K562 (cell line): ENCODE results near the gene FIG4. TPM values are rescaled to one million over a fixed set of nuclear protein-coding genes. Genes with fewer than 3 reads are reported as not detected.

ENCODE experiments used
- ATAC-seq: fragments of 200-7000 bp; cut with Tn5 transposase; 3 replicates; pipeline ENCODE4 v1.9.1; 2020; ENCODE audit warnings: moderate library complexity
- BruUV-seq: library from RNA; stranded (reverse); fragments of 400-500 nt; replicated peaks from 2 replicates; lab custom pipeline; 2021; lab: Mats Ljungman, UMichigan
- CTCF ChIA-PET: fragments of 300-600 bp; formaldehyde crosslinking; extraction: SDS; loops from one replicate; lab custom pipeline; 2021; ENCODE audit warnings: low intra/inter-chr PET ratio; lab: Yijun Ruan, JAX
- POLR2A ChIA-PET: fragments of 300-600, 350-650 bp; sonication (Branson Sonifier 250); formaldehyde crosslinking; extraction: SDS; loops from one replicate; lab custom pipeline; 2021; ENCODE audit warnings: antibody characterized with exemption, inconsistent platforms; lab: Yijun Ruan, JAX
- DNase-seq, 4 experiments: peaks; one replicate each; pipeline versions ENCODE4 v3.0.0 to v3.0.0-alpha.2; 2011 to 2018; ENCODE audit warnings: low spot score in 3 of 4, mixed read lengths in 3 of 4; ENCODE audit errors: extremely low read depth in 1 of 4
- FAIRE-seq: peaks from 2 replicates; lab custom pipeline; 2011; peaks lifted over from hg19 to GRCh38; lab: Jason Lieb, UNC
- H2AFZ ChIP-seq: 2 replicates; pipeline ENCODE4 v1.6.0; 2011; ENCODE audit warnings: low read depth, low read length, control low read depth, inconsistent platforms
- H3K27ac ChIP-seq: fragments of 200-600 bp; 3 replicates; pipeline ENCODE4 v1.8.0; 2011; ENCODE audit warnings: low read depth, mild to moderate bottlenecking, control low read depth, inconsistent platforms, low read length, moderate library complexity, mixed read lengths; ENCODE audit errors: extremely low read depth
- H3K27me3 ChIP-seq, 2 experiments: fragments of 300-600 bp in 1 of 2; 2 replicates in 1 of 2; 3 replicates in 1 of 2; pipeline versions ENCODE4 v1.6.0 to v1.8.0; 2011; ENCODE audit warnings: inconsistent platforms in 2 of 2, low read length in 2 of 2, mild to moderate bottlenecking in 1 of 2, mixed read lengths in 1 of 2, moderate library complexity in 1 of 2; ENCODE audit not compliant: control insufficient read depth in 2 of 2, insufficient read depth in 2 of 2
- H3K36me3 ChIP-seq: fragments of 300-600 bp; 3 replicates; pipeline ENCODE4 v1.8.0; 2011; ENCODE audit warnings: mild to moderate bottlenecking, low read length, inconsistent platforms; ENCODE audit not compliant: control insufficient read depth, insufficient read depth
- H3K4me1 ChIP-seq, 2 experiments: fragments of 200-600 bp in 1 of 2; replicated peaks in 1 of 2; 2 replicates in 1 of 2; 3 replicates in 1 of 2; pipeline versions ENCODE4 v1.5.1 to v1.8.0; 2011; ENCODE audit warnings: inconsistent platforms in 2 of 2, low read length in 2 of 2, mild to moderate bottlenecking in 1 of 2, mixed read lengths in 1 of 2, moderate library complexity in 1 of 2; ENCODE audit not compliant: control insufficient read depth in 2 of 2, insufficient read depth in 2 of 2
- H3K4me2 ChIP-seq: 2 replicates; pipeline ENCODE4 v1.6.1; 2011; ENCODE audit warnings: low read length, control low read depth, inconsistent platforms, mixed read lengths; ENCODE audit not compliant: insufficient read depth
- H3K4me3 ChIP-seq: fragments of 200-600 bp; sonication (generic), shearing (Covaris generic); 2 replicates; pipeline ENCODE4 v1.5.1; 2016; ENCODE audit warnings: control low read depth, inconsistent platforms
- H3K79me2 ChIP-seq: fragments of 200-600 bp; 3 replicates; pipeline ENCODE4 v1.8.0; 2011; ENCODE audit warnings: low read length, inconsistent platforms; ENCODE audit not compliant: control insufficient read depth, insufficient read depth
- H3K9ac ChIP-seq, 2 experiments: 2 replicates each; pipeline versions ENCODE4 v1.6.0 to v1.6.1; 2011; ENCODE audit warnings: low read depth in 2 of 2, low read length in 2 of 2, control low read depth in 1 of 2, inconsistent platforms in 1 of 2, mild to moderate bottlenecking in 1 of 2, mixed read lengths in 1 of 2; ENCODE audit not compliant: insufficient read depth in 1 of 2
- H3K9me1 ChIP-seq: one replicate; pipeline ENCODE4 v1.6.0; 2011; ENCODE audit warnings: inconsistent platforms, mild to moderate bottlenecking, low read length, moderate library complexity; ENCODE audit not compliant: control insufficient read depth, insufficient read depth
- H3K9me3 ChIP-seq: replicated peaks from 2 replicates; pipeline ENCODE4 v1.5.1; 2011; ENCODE audit warnings: low read depth, low read length, inconsistent platforms; ENCODE audit not compliant: control insufficient read depth, insufficient read depth
- H4K20me1 ChIP-seq: replicated peaks from 2 replicates; pipeline ENCODE4 v1.6.1; 2011; ENCODE audit warnings: low read length, inconsistent platforms, mixed read lengths; ENCODE audit not compliant: control insufficient read depth, insufficient read depth
- PBX2 ChIP-seq, 2 experiments: IDR thresholded peaks in 1 of 2; conservative IDR thresholded peaks in 1 of 2; 2 replicates each; pipeline ENCODE4 v1.6.1; 2016; ENCODE audit warnings: low read depth in 2 of 2, mild to moderate bottlenecking in 1 of 2, missing compliant biosample characterization in 1 of 2, missing genetic modification characterization in 1 of 2, moderate library complexity in 1 of 2
- ZNF143 ChIP-seq: sonication (generic); formaldehyde crosslinking; IDR thresholded peaks from 2 replicates; pipeline ENCODE4 v1.9.0; 2022; ENCODE audit warnings: mild to moderate bottlenecking, missing genetic modification reagents
- WGBS: fragments of 100-300 bp; shearing (Covaris generic); methylation state at CpG from one replicate; pipeline ENCODE4 v1.1.6; 2016; ENCODE audit warnings: low coverage, mixed read lengths; ENCODE audit not compliant: insufficient coverage; ENCODE audit errors: missing lambda C conversion rate; 5-methylcytosine and 5-hydroxymethylcytosine counted together
- in situ Hi-C: fragments of 300-500 bp; cut with MboI; formaldehyde crosslinking; loops from 4 replicates; pipeline ENCODE4 v1.15.0; 2018; ENCODE audit warnings: inconsistent platforms, mixed read lengths
- intact Hi-C: fragments of 100-400 bp; cut with micrococcal nuclease; formaldehyde crosslinking; loops from 2 replicates; pipeline ENCODE4 v1.14.2; 2022
- polyA plus RNA-seq, 8 experiments: library from polyadenylated mRNA; depleted of rRNA in 4 of 8; stranded (reverse) in 5 of 8; unstranded in 3 of 8; fragments of >200 nt; fragmentation: Nextera tagmentation in 2 of 8; fragmentation: Illumina TruSeq in 1 of 8; extraction: Ambion mirVana in 2 of 8; extraction: Trizol in 1 of 8; gene quantifications; 2 replicates each; pipeline versions ENCODE4 v1.2.1 to v1.2.3, GENCODE V29; 2011 to 2014; ENCODE audit warnings: inconsistent platforms in 1 of 8, missing spikeins in 1 of 8
- total RNA-seq, 7 experiments: library from RNA; depleted of rRNA in 6 of 7; stranded (reverse); fragments of >200 nt in 6 of 7; fragmentation: Illumina TruSeq in 2 of 7; extraction: Trizol in 2 of 7; gene quantifications; 2 replicates each; pipeline versions ENCODE4 v1.2.1 to v1.2.3, GENCODE V29; 2011 to 2021; ENCODE audit warnings: low replicate concordance in 1 of 7

Gene FIG4
- total and polyA plus RNA-seq, 9 of the 15 experiments (the other 6 are each of a cell fraction or from before 2014, with no cell fraction given), result 1.5 to 6.8 (median 4.3) TPM

GRCh38 chr6:109816452-109817374, 125.6 kb downstream of the FIG4 start:
- no peak overlapping the region for H3K27ac ChIP-seq
- TF ChIP-seq PBX2 (CRISPR knock-in tag; IDR thresholded peaks at IDR 0.05; ENCODE audit: low read depth) (no peak), PBX2 (tag; conservative IDR thresholded peaks at IDR 0.05; ENCODE audit: low read depth) (peak; percentile 53), ZNF143 (CRISPR knock-in tag) (no peak)
- TF ChIP-seq, all 486 proteins: peak for 1
- Histone ChIP-seq H3K9me3 (no peaks in the 10 kb centered on the region), H3K9ac (no peak overlapping the region), H3K27me3 (peaks cover 9 to 20% of the 10 kb centered on the region in 2 experiments; a peak in 3 of 5 replicates), H3K4me2 (no peak overlapping the region), H2AFZ (no peak overlapping the region), H3K9me1 (no peaks in the 10 kb centered on the region), H3K4me3 (no peak overlapping the region), H4K20me1 (no peaks in the 10 kb centered on the region), H3K4me1 (no peaks in the 10 kb centered on the region), H3K36me3 (no peaks in the 10 kb centered on the region), H3K79me2 (no peaks in the 10 kb centered on the region)
- no TSS peak for BruUV-seq
- 2% methylated on average over 14 of the region's 14 CpGs for WGBS
- POLR2A ChIA-PET, result no interaction called here
- in situ Hi-C loops, result no loop called here
- FAIRE-seq (no peak), ATAC-seq (no peak), DNase-seq (peak in 1 of 4 experiments; percentile 9)
- intact Hi-C loops, result no loop called here
- CTCF ChIA-PET, result no interaction called here
